Measurements from ENCODE around the gene SPATA21. TPM values are rescaled to one million over a fixed set of nuclear protein-coding genes. Genes with fewer than 3 reads are reported as not detected.
A peak's percentile ranks its signal among the peaks of the same experiment; 100 is the strongest.

Gene SPATA21
- total RNA-seq, 1 experiment from 2014 or later = not detected

- no peak overlapping the region for H2BK15ac ChIP-seq (ENCODE audit: low read depth, low read length)
- H3K36me3 Mint-ChIP-seq (ENCODE audit: insufficient read depth in 1 of 3, low read depth in 3 of 3) = no peaks in the 10 kb centered on the region
- no peak overlapping the region for H3K56ac ChIP-seq (ENCODE audit: insufficient read length, low read depth, low read length)
- no peak overlapping the region for H4K8ac ChIP-seq (replicated peaks; ENCODE audit: insufficient read length, low read depth, low read length)
- no peak overlapping the region for H4K91ac ChIP-seq (ENCODE audit: insufficient read length, low read depth, low read length)
- no peak overlapping the region for H2BK5ac ChIP-seq (ENCODE audit: insufficient read length, low read length)
- H3K79me2 ChIP-seq (ENCODE audit: insufficient read depth, low read length) = no peaks in the 10 kb centered on the region
- H3K9me3 Mint-ChIP-seq = no peaks in the 10 kb centered on the region
- no peak overlapping the region for H3K23ac ChIP-seq (ENCODE audit: insufficient read length, low read depth, low read length)
- no peak overlapping the region for H2BK20ac ChIP-seq (ENCODE audit: low read depth, low read length, poor library complexity, severe bottlenecking)
- no peak for DNase-seq
- H3K27ac ChIP-seq (ENCODE audit: insufficient read length, low read depth, low read length) = no peak overlapping the region
- H2AFZ ChIP-seq (ENCODE audit: low read length) = no peak overlapping the region
- H4K5ac ChIP-seq (ENCODE audit: insufficient read length, low read depth, low read length) = no peak overlapping the region
- H3K4me2 ChIP-seq (ENCODE audit: insufficient read depth, insufficient read length, low read length) = no peak overlapping the region
- no peak overlapping the region for H3K18ac ChIP-seq (ENCODE audit: insufficient read length, low read depth, low read length)
- peak overlapping the region in 1 of 3 experiments; percentile 14; a peak in 1 of 7 replicates for H3K27ac Mint-ChIP-seq
- H2BK12ac ChIP-seq (ENCODE audit: insufficient read length, low read depth, low read length) = no peak overlapping the region
- H2AK5ac ChIP-seq (ENCODE audit: insufficient read length, low read length) = no peak overlapping the region
- H3K9ac ChIP-seq (ENCODE audit: extremely low read depth, insufficient read length, low read length) = no peak overlapping the region
- H2BK120ac ChIP-seq (ENCODE audit: low read depth, low read length, poor library complexity, severe bottlenecking) = no peak overlapping the region
- H3K4me1 ChIP-seq (ENCODE audit: insufficient read depth, low read length) = peaks cover 3% of the 10 kb centered on the region; the same call in 1 of the 2 replicates
- no peak overlapping the region for H3T11ph ChIP-seq (ENCODE audit: low read length)
- H3K27me3 Mint-ChIP-seq (ENCODE audit: low read depth) = peaks cover 9% of the 10 kb centered on the region; the same call in 1 of the 2 replicates
- no peak for TF ChIP-seq CTCF (conservative IDR thresholded peaks at IDR 0.05)
- peaks cover 13% of the 10 kb centered on the region in 2 experiments for H3K4me1 Mint-ChIP-seq
- no peaks in the 10 kb centered on the region for H3K23me2 ChIP-seq (ENCODE audit: insufficient read length, low read depth, low read length, poor library complexity, severe bottlenecking)
- H3K4ac ChIP-seq (ENCODE audit: low read depth, low read length) = no peak overlapping the region
- no CpG with 5 or more reads among the region's 7 CpGs for WGBS (ENCODE audit: extremely low coverage, insufficient read length, low lambda C conversion rate)
- H3K14ac ChIP-seq (ENCODE audit: insufficient read depth, low read length) = no peak overlapping the region
- H3K27me3 ChIP-seq (ENCODE audit: insufficient read depth, low read length) = no peaks in the 10 kb centered on the region; the same call in 1 of the 2 replicates
- H3K4me3 Mint-ChIP-seq = no peak overlapping the region
- H4K20me1 ChIP-seq (ENCODE audit: control insufficient read depth, insufficient read depth, insufficient read length) = no peaks in the 10 kb centered on the region
- no peaks in the 10 kb centered on the region for H3K79me1 ChIP-seq (ENCODE audit: insufficient read depth, low read depth, low read length, poor library complexity, severe bottlenecking)
- no peaks in the 10 kb centered on the region for H3K9me3 ChIP-seq (ENCODE audit: control insufficient read depth, low read depth, low read length)
Observed at GRCh38 chr1:16418823-16419425, 18.3 kb downstream of the SPATA21 start.
